ENCODE measurements around the gene RNF214. TPM values are rescaled to one million over a fixed set of nuclear protein-coding genes. Genes with fewer than 3 reads are reported as not detected.
"Not testable (repeated sequence)": the region's sequence is repeated elsewhere in the genome, so short reads cannot be mapped to it uniquely, and the experiment has no call there.

RNF214 gene
- total RNA-seq, 1 donor: 13.4 TPM

- TF ChIP-seq CTCF (IDR thresholded peaks at IDR 0.05; ENCODE audit: extremely low read depth, low read depth, low read length): no peak
- Histone ChIP-seq H3K9me3 (ENCODE audit: low read depth, low read length) (no peaks in the 10 kb centered on the region), H3K36me3 (ENCODE audit: insufficient read depth, low read length) (peaks cover 6% of the 10 kb centered on the region), H3K4me3 (ENCODE audit: insufficient read depth, low read length) (no peak overlapping the region), H2AFZ (ENCODE audit: low read length) (no peak overlapping the region), H3K79me2 (ENCODE audit: insufficient read depth, low read length) (no peaks in the 10 kb centered on the region), H3K4me2 (ENCODE audit: insufficient read depth, low read length) (no peak overlapping the region), H3K4me1 (ENCODE audit: insufficient read depth, low read length) (peaks cover 24% of the 10 kb centered on the region), H4K20me1 (ENCODE audit: insufficient read depth, low read length) (no peaks in the 10 kb centered on the region), H3K27ac (ENCODE audit: low read depth, low read length) (no peak overlapping the region), H3K27me3 (ENCODE audit: insufficient read depth, low read length) (no peaks in the 10 kb centered on the region)
- DNase-seq (ENCODE audit: insufficient read length, low spot score, missing footprints): no peak
These were observed 26.1 kb downstream of the RNF214 start for GRCh38 chr11:117258576-117258975.

- peak; percentile 77 for DNase-seq (ENCODE audit: insufficient read length, low spot score, missing footprints)
- H3K4me3 ChIP-seq (ENCODE audit: insufficient read depth, low read length): no peak overlapping the region
- TF ChIP-seq CTCF (IDR thresholded peaks at IDR 0.05; ENCODE audit: extremely low read depth, low read depth, low read length): no peak
- H3K4me2 ChIP-seq (ENCODE audit: insufficient read depth, low read length): peak overlapping the region; percentile 44
- H3K79me2 ChIP-seq (ENCODE audit: insufficient read depth, low read length): no peaks in the 10 kb centered on the region
- no peaks in the 10 kb centered on the region for H3K9me3 ChIP-seq (ENCODE audit: low read depth, low read length)
- H3K36me3 ChIP-seq (ENCODE audit: insufficient read depth, low read length): peaks cover 6% of the 10 kb centered on the region
- peaks cover 24% of the 10 kb centered on the region for H3K4me1 ChIP-seq (ENCODE audit: insufficient read depth, low read length)
- no peaks in the 10 kb centered on the region for H3K27me3 ChIP-seq (ENCODE audit: insufficient read depth, low read length)
- peak overlapping the region; percentile 80 for H3K27ac ChIP-seq (ENCODE audit: low read depth, low read length)
- H4K20me1 ChIP-seq (ENCODE audit: insufficient read depth, low read length): no peaks in the 10 kb centered on the region
- no peak overlapping the region for H2AFZ ChIP-seq (ENCODE audit: low read length)
These were observed 26.9 kb downstream of the RNF214 start for GRCh38 chr11:117259417-117259816.

- not testable (repeated sequence) for H3K27me3 ChIP-seq (ENCODE audit: insufficient read depth, low read length); H4K20me1 ChIP-seq (ENCODE audit: insufficient read depth, low read length); H3K9me3 ChIP-seq (ENCODE audit: low read depth, low read length); H3K79me2 ChIP-seq (ENCODE audit: insufficient read depth, low read length); H3K4me1 ChIP-seq (ENCODE audit: insufficient read depth, low read length); H3K27ac ChIP-seq (ENCODE audit: low read depth, low read length); H3K36me3 ChIP-seq (ENCODE audit: insufficient read depth, low read length); DNase-seq (ENCODE audit: insufficient read length, low spot score, missing footprints); H2AFZ ChIP-seq (ENCODE audit: low read length); H3K4me2 ChIP-seq (ENCODE audit: insufficient read depth, low read length); H3K4me3 ChIP-seq (ENCODE audit: insufficient read depth, low read length)
These were observed 32.3 kb downstream of the RNF214 start for GRCh38 chr11:117264624-117265323.

- no peaks in the 10 kb centered on the region for H3K79me2 ChIP-seq (ENCODE audit: insufficient read depth, low read length)
- no peaks in the 10 kb centered on the region for H3K4me1 ChIP-seq (ENCODE audit: insufficient read depth, low read length)
- H3K27me3 ChIP-seq (ENCODE audit: insufficient read depth, low read length): no peaks in the 10 kb centered on the region
- H3K36me3 ChIP-seq (ENCODE audit: insufficient read depth, low read length): peaks cover 2% of the 10 kb centered on the region
- no peak overlapping the region for H3K27ac ChIP-seq (ENCODE audit: low read depth, low read length)
- no peaks in the 10 kb centered on the region for H3K9me3 ChIP-seq (ENCODE audit: low read depth, low read length)
- H4K20me1 ChIP-seq (ENCODE audit: insufficient read depth, low read length): no peaks in the 10 kb centered on the region
- no peak overlapping the region for H3K4me3 ChIP-seq (ENCODE audit: insufficient read depth, low read length)
- H3K4me2 ChIP-seq (ENCODE audit: insufficient read depth, low read length): no peak overlapping the region
- TF ChIP-seq CTCF (IDR thresholded peaks at IDR 0.05; ENCODE audit: extremely low read depth, low read depth, low read length): no peak
- no peak overlapping the region for H2AFZ ChIP-seq (ENCODE audit: low read length)
- no peak for DNase-seq (ENCODE audit: insufficient read length, low spot score, missing footprints)
These were observed 33.3 kb downstream of the RNF214 start for GRCh38 chr11:117265745-117266144.

Measured in osteoblast (primary cell).